Gastroesophageal sphincter (tissue), 4 donors: ENCODE data around the gene CHP2. TPM values are rescaled to one million over a fixed set of nuclear protein-coding genes. Genes with fewer than 3 reads are reported as not detected.

ENCODE experiments used
- ATAC-seq: fragments of 150-250 bp; one replicate; pipeline ENCODE4 v1.9.1; 2016; ENCODE audit warnings: mild to moderate bottlenecking, moderate library complexity
- H3K27ac ChIP-seq, 4 donors: fragments of 200-600 bp; sonication (generic) in 3 of 4; 1 replicate in 3 of 4; 2 replicates in 1 of 4; pipeline ENCODE4 v1.5.1; 2016 to 2019
- H3K27me3 ChIP-seq: fragments of 200-600 bp; sonication (generic); one replicate; pipeline ENCODE4 v1.5.1; 2019
- H3K36me3 ChIP-seq, 2 donors: fragments of 200-600 bp; sonication (generic); one replicate each; pipeline ENCODE4 v1.5.1; 2019; ENCODE audit warnings: control low read depth in 1 of 2
- H3K4me1 ChIP-seq, 3 donors: fragments of 200-600 bp; sonication (generic); 1 replicate in 2 of 3; 2 replicates in 1 of 3; pipeline ENCODE4 v1.5.1; 2016 to 2019; ENCODE audit warnings: control low read depth in 2 of 3
- H3K4me3 ChIP-seq, 2 donors: fragments of 200-600 bp; sonication (generic); one replicate each; pipeline ENCODE4 v1.5.1; 2019; ENCODE audit warnings: mild to moderate bottlenecking in 1 of 2, moderate library complexity in 1 of 2
- H3K9me3 ChIP-seq, 3 donors: fragments of 200-600 bp; sonication (generic); one replicate each; pipeline ENCODE4 v1.5.1; 2017 to 2019; ENCODE audit warnings: control low read depth in 2 of 3
- EP300 ChIP-seq: sonication (generic); formaldehyde crosslinking; IDR thresholded peaks from one replicate; pipeline ENCODE4 v1.6.1; 2017; ENCODE audit warnings: antibody characterized with exemption, mild to moderate bottlenecking
- POLR2A ChIP-seq, 2 donors: fragments of 450-650 bp; IDR thresholded peaks; one replicate each; pipeline ENCODE4 v1.6.1; 2017; ENCODE audit warnings: antibody characterized with exemption in 2 of 2, mild to moderate bottlenecking in 2 of 2, moderate library complexity in 1 of 2
- POLR2AphosphoS5 ChIP-seq: sonication (generic); formaldehyde crosslinking; IDR thresholded peaks from one replicate; pipeline ENCODE4 v1.6.1; 2017; ENCODE audit warnings: antibody characterized with exemption
- WGBS, 2 donors: methylation state at CpG; one replicate each; pipeline ENCODE4 v1.1.5; 2018; ENCODE audit warnings: low coverage in 1 of 2; 5-methylcytosine and 5-hydroxymethylcytosine counted together
- total RNA-seq, 4 donors: library from RNA; depleted of rRNA; stranded (reverse); fragments of >200 nt; gene quantifications; one replicate each; pipeline ENCODE4 v1.1.0, GENCODE V29; 2016
- TF ChIP-seq, protein P1 (sequence below), 4 experiments: fragments of 200-600 bp in 2 of 4; fragments of 450-650 bp in 2 of 4; sonication (generic) in 1 of 4; IDR thresholded peaks; one replicate each; pipeline ENCODE4 v1.5.1; 2017 to 2019; ENCODE audit warnings: antibody characterized with exemption in 4 of 4, mild to moderate bottlenecking in 2 of 4, moderate library complexity in 2 of 4

CHP2 gene
- total RNA-seq, 4 donors from 2014 or later, result not detected

DNA sequence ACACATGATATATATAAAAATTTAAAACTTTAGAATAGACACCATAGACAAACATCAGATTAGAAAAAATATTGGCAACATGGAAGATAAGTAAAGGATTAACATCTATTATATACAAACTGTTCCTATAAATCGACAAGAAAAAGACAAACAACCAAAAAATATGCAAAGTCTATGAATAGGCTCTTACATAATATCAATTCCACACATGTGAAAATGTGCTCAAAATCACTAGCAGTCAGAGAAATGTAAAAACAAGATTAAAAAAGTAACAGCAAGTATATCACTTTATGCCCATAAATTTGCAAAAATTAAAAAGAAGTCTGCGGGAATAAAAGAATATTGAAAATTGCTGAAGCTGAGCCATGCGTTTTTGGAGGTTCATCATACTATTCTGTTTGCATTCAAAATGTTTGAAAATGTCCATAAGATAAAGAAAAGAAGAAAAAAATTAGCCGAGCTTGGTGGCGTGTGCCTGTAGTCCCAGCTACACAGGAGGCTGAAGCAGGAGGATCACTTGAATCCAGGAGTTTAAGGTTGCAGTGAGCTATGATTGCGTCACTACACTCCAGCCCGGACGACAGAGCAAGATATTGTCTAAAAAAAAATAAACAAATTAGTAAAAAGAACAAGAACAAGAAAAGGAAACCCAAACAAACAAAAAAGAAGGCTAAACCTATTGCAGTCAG is 30.6 kb upstream of the CHP2 start:
- TF ChIP-seq, protein P1, sequence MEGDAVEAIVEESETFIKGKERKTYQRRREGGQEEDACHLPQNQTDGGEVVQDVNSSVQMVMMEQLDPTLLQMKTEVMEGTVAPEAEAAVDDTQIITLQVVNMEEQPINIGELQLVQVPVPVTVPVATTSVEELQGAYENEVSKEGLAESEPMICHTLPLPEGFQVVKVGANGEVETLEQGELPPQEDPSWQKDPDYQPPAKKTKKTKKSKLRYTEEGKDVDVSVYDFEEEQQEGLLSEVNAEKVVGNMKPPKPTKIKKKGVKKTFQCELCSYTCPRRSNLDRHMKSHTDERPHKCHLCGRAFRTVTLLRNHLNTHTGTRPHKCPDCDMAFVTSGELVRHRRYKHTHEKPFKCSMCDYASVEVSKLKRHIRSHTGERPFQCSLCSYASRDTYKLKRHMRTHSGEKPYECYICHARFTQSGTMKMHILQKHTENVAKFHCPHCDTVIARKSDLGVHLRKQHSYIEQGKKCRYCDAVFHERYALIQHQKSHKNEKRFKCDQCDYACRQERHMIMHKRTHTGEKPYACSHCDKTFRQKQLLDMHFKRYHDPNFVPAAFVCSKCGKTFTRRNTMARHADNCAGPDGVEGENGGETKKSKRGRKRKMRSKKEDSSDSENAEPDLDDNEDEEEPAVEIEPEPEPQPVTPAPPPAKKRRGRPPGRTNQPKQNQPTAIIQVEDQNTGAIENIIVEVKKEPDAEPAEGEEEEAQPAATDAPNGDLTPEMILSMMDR (IDR thresholded peaks at IDR 0.05), result no peak
- TF ChIP-seq EP300 (no peak), POLR2A (IDR thresholded peaks at IDR 0.05) (no peak)
- Histone ChIP-seq H3K27ac (no peak overlapping the region), H3K4me3 (no peak overlapping the region), H3K9me3 (peaks cover 0 to 11% (median 0%) of the 10 kb centered on the region in 3 donors), H3K27me3 (peaks cover 21% of the 10 kb centered on the region), H3K4me1 (no peaks in the 10 kb centered on the region), H3K36me3 (no peaks in the 10 kb centered on the region)
- WGBS, 2 donors, result 69 to 75% methylated on average over 6 to 8 of the region's 8 CpGs
- no peak for ATAC-seq

DNA sequence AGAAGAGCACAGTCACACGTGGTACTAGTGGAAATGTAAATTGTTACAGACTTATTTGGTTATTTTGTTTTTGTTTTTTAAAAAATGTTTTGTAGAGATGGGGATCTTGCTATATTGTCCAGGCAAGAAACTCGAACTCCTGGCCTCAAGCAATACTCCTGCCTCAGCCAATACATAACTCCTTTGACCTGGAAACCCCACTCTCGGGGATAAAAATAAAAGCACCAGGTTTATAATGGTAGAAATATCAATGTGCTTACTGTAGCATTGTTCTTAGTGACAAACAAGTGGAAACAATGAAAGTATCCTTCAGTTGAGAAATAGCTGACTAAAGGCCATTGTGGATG is 30.1 kb upstream of the CHP2 start:
- Histone ChIP-seq H3K4me1 (no peaks in the 10 kb centered on the region), H3K9me3 (peaks cover 0 to 11% (median 0%) of the 10 kb centered on the region in 3 donors), H3K27me3 (peaks cover 26% of the 10 kb centered on the region), H3K27ac (no peak overlapping the region), H3K4me3 (no peak overlapping the region), H3K36me3 (no peaks in the 10 kb centered on the region)
- WGBS, 2 donors, result 49 to 73% methylated on average over 2 to 3 of the region's 3 CpGs
- TF ChIP-seq EP300, result no peak
- TF ChIP-seq POLR2AphosphoS5, result no peak
- TF ChIP-seq POLR2A (IDR thresholded peaks at IDR 0.05), result no peak
- ATAC-seq, result no peak

DNA sequence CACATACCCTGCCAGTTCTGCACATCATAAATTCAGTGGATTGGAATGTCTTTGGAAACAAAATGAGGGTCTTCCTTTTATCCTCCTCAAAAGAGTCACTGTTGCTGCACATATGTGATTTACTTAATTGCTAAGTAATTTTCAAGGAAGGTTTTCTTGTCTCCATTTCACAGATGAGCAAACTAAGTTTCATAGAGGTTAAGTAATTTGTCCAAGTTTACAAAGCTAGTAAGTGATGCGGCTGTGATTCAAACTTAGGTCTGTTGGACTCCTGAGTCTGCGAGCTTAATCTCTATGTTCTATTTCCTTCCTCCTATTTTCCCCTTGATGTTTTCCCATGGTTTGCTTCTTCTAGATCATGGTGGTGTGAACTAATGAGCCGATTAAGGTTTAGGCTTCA is 28.1 kb upstream of the CHP2 start:
- no peak for ATAC-seq
- Histone ChIP-seq H3K36me3 (no peaks in the 10 kb centered on the region), H3K27ac (no peak overlapping the region), H3K4me1 (no peaks in the 10 kb centered on the region), H3K27me3 (peaks cover 24% of the 10 kb centered on the region), H3K9me3 (peaks cover 0 to 11% (median 0%) of the 10 kb centered on the region in 3 donors), H3K4me3 (no peak overlapping the region)
- 69 to 78% methylated on average over 2 of the region's 3 CpGs for WGBS, 2 donors
- TF ChIP-seq POLR2AphosphoS5, result no peak
- TF ChIP-seq POLR2A (IDR thresholded peaks at IDR 0.05), result no peak
- TF ChIP-seq, protein P1 (IDR thresholded peaks at IDR 0.05), result no peak
- no peak for TF ChIP-seq EP300

DNA sequence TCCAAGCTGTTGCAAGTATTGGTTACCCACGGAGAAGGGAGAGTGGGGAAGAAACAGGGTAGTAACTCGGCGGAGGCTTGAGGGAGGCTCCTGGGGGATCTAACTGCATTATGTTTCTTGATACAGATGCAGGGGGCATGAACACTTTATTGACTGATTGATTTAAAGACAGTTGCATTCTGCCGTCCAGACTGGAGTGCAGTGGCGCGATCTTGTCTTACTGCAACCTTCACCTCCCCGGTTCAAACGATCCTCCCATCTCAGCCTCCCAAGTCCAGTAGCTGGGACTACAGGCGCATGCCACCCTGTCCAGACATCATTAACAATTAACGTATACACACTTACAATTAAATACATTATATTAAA is 26.7 kb upstream of the CHP2 start:
- Histone ChIP-seq H3K27ac (no peak overlapping the region), H3K36me3 (no peaks in the 10 kb centered on the region), H3K4me1 (no peaks in the 10 kb centered on the region), H3K4me3 (no peak overlapping the region), H3K9me3 (peaks cover 0 to 3% (median 0%) of the 10 kb centered on the region in 3 donors), H3K27me3 (peaks cover 17% of the 10 kb centered on the region)
- TF ChIP-seq EP300, result no peak
- TF ChIP-seq, protein P1 (IDR thresholded peaks at IDR 0.05), result no peak
- TF ChIP-seq POLR2A (IDR thresholded peaks at IDR 0.05), result no peak
- TF ChIP-seq POLR2AphosphoS5, result no peak
- WGBS, 2 donors, result 55 to 61% methylated on average over 9 to 10 of the region's 10 CpGs
- no peak for ATAC-seq

DNA sequence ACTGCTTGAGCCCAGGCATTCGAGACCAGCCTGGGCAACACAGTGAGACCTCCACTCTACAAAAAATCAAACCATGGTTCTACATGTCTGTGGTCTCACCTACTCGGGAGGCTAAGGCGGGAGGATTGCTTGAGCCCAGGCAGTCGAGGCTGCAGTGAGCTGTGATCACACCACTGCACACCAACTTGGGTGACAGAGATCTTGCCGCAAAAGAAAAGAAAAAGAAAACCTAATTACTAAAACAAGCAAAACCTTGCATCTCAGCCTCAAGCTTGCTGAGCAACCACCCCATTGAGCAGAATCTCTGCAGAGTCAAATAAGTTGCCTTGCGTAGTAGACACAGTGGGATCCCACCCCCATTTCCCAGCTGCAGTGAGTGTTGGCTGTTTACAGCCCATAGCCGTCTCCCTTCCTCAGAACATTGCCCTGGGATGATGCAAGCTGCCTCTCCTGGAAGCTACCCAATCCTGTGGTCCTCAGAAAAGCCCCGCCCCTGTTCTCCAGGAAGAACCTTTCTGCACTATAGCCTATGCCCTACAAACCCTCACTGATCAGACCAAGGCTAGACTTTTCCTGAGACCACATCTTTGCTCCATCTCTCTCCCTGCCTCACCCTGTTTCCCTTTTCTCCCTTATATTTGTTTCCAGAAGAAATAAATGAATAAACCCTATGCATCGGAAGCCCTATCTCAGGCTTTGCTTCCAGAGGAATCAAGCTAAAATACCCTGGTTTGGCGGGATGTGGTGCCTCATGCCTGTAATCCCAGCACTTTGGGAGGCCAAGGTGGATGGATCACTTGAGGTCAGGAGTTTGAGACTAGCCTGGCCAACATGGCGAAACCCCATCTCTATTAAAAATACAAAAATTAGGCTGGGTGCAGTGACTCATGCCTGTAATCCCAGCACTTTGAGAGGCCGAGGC is 25.1 kb upstream of the CHP2 start:
- Histone ChIP-seq H3K36me3 (no peaks in the 10 kb centered on the region), H3K4me3 (no peak overlapping the region), H3K27me3 (peaks cover 14% of the 10 kb centered on the region), H3K9me3 (no peaks in the 10 kb centered on the region), H3K27ac (no peak overlapping the region), H3K4me1 (no peaks in the 10 kb centered on the region)
- no peak for ATAC-seq
- TF ChIP-seq POLR2AphosphoS5 (no peak), POLR2A (IDR thresholded peaks at IDR 0.05) (no peak), EP300 (no peak)
- TF ChIP-seq, protein P1 (IDR thresholded peaks at IDR 0.05), result no peak
- WGBS, 2 donors, result 59 to 78% methylated on average over 3 to 9 of the region's 12 CpGs
